GM12878 (cell line): ENCODE results near the gene DESI1. TPM values are rescaled to one million over a fixed set of nuclear protein-coding genes. Genes with fewer than 3 reads are reported as not detected.

Source experiments
- ATAC-seq: fragments of 200-7000 bp; cut with Tn5 transposase; 3 replicates; pipeline ENCODE4 v1.9.1; 2020; ENCODE audit warnings: mild to moderate bottlenecking, moderate library complexity
- BruUV-seq: library from RNA; stranded (reverse); fragments of 400-500 nt; replicated peaks from 2 replicates; lab custom pipeline; 2021; lab: Mats Ljungman, UMichigan
- CTCF ChIA-PET: fragments of 300-600 bp; sonication (Branson Sonifier 250); formaldehyde crosslinking; extraction: SDS; loops from one replicate; lab custom pipeline; 2021; ENCODE audit warnings: inconsistent platforms; lab: Yijun Ruan, JAX
- POLR2A ChIA-PET: fragments of 350-600 bp; formaldehyde crosslinking; extraction: SDS; loops from one replicate; lab custom pipeline; 2021; ENCODE audit warnings: inconsistent platforms; lab: Charles Lee
- RAD21 ChIA-PET: fragments of 300-600 bp; sonication (Branson Sonifier 250); formaldehyde crosslinking; loops from one replicate; lab custom pipeline; 2023; ENCODE audit warnings: antibody characterized with exemption; ENCODE audit not compliant: unreplicated experiment; lab: Charles Lee
- SMC1A ChIA-PET: fragments of 300-600 bp; sonication (Branson Sonifier 250); formaldehyde crosslinking; loops from one replicate; lab custom pipeline; 2023; ENCODE audit not compliant: unreplicated experiment, uncharacterized antibody; lab: Charles Lee
- DNase-seq: peaks from one replicate; pipeline ENCODE4 v3.0.0-alpha.2; 2011; ENCODE audit warnings: low read depth, low spot score
- FAIRE-seq: peaks from 3 replicates; lab custom pipeline; 2011; peaks lifted over from hg19 to GRCh38; lab: Jason Lieb, UNC
- H2AFZ ChIP-seq: 2 replicates; pipeline ENCODE4 v1.6.0; 2011; ENCODE audit warnings: low read depth, low read length, control low read depth; ENCODE audit not compliant: control insufficient read depth
- H3K27ac ChIP-seq: 2 replicates; pipeline ENCODE4 v1.5.1; 2011; ENCODE audit warnings: control low read depth; ENCODE audit not compliant: control insufficient read depth, insufficient read depth
- H3K27me3 ChIP-seq, 2 experiments: replicated peaks in 1 of 2; 2 replicates each; pipeline versions ENCODE4 v1.6.0 to v1.6.1; 2011; ENCODE audit warnings: low read length in 1 of 2; ENCODE audit not compliant: control insufficient read depth in 2 of 2, insufficient read depth in 2 of 2
- H3K36me3 ChIP-seq, 2 experiments: 2 replicates each; pipeline ENCODE4 v1.5.1; 2011; ENCODE audit warnings: low read length in 1 of 2; ENCODE audit not compliant: control insufficient read depth in 2 of 2, insufficient read depth in 2 of 2
- H3K4me1 ChIP-seq: 2 replicates; pipeline ENCODE4 v1.6.1; 2011; ENCODE audit warnings: mild to moderate bottlenecking, low read length, moderate library complexity, mixed read lengths; ENCODE audit not compliant: control insufficient read depth, insufficient read depth
- H3K4me2 ChIP-seq: 2 replicates; pipeline ENCODE4 v1.6.0; 2011; ENCODE audit warnings: control low read depth; ENCODE audit not compliant: control insufficient read depth, insufficient read depth
- H3K4me3 ChIP-seq: fragments of 200-600 bp; sonication (generic); 2 replicates; pipeline ENCODE4 v1.5.1; 2016
- H3K79me2 ChIP-seq: 2 replicates; pipeline ENCODE4 v1.6.0; 2011; ENCODE audit warnings: low read length; ENCODE audit not compliant: control insufficient read depth, insufficient read depth
- H3K9ac ChIP-seq: 2 replicates; pipeline ENCODE4 v1.8.0; 2011; ENCODE audit warnings: low read length, control low read depth, mixed read lengths; ENCODE audit not compliant: control insufficient read depth, insufficient read depth
- H3K9me3 ChIP-seq: replicated peaks from 3 replicates; pipeline ENCODE4 v1.5.1; 2011; ENCODE audit warnings: mild to moderate bottlenecking, low read length; ENCODE audit not compliant: control insufficient read depth, insufficient read depth
- H4K20me1 ChIP-seq: 2 replicates; pipeline ENCODE4 v1.6.0; 2011; ENCODE audit not compliant: control insufficient read depth, insufficient read depth
- JUNB ChIP-seq: IDR thresholded peaks from 2 replicates; pipeline ENCODE4 v1.6.1; 2016; ENCODE audit warnings: antibody characterized with exemption, mild to moderate bottlenecking
- SMAD1 ChIP-seq: fragments of 450-650 bp; IDR thresholded peaks from 2 replicates; pipeline ENCODE4 v1.6.1; 2018; ENCODE audit warnings: mild to moderate bottlenecking, low read depth; ENCODE audit not compliant: partially characterized antibody
- SRF ChIP-seq, 2 experiments: IDR thresholded peaks; 2 replicates each; pipeline ENCODE4 v1.6.1; 2011; ENCODE audit warnings: low read depth in 2 of 2, low read length in 2 of 2, mild to moderate bottlenecking in 1 of 2, moderate library complexity in 1 of 2
- WGBS: methylation state at CpG from one replicate; pipeline ENCODE4 v1.1.6; 2016; ENCODE audit warnings: low lambda C conversion rate; ENCODE audit not compliant: insufficient replicate concordance, insufficient coverage; ENCODE audit errors: missing lambda C conversion rate; 5-methylcytosine and 5-hydroxymethylcytosine counted together
- in situ Hi-C: fragments of 300-500 bp; cut with MboI; formaldehyde crosslinking; loops from 9 replicates; pipeline ENCODE4 v1.14.3; 2018; ENCODE audit warnings: mixed read lengths
- intact Hi-C: fragments of 100-400 bp; cut with micrococcal nuclease; formaldehyde crosslinking; loops from one replicate; pipeline ENCODE4 v1.14.2; 2022; ENCODE audit not compliant: unreplicated experiment
- polyA plus RNA-seq, 11 experiments: library from polyadenylated mRNA; depleted of rRNA in 4 of 11; unstranded in 6 of 11; stranded (reverse) in 5 of 11; fragments of >200 nt; fragmentation: Nextera tagmentation in 4 of 11; fragmentation: Illumina TruSeq in 1 of 11; extraction: Ambion mirVana in 4 of 11; extraction: Trizol in 1 of 11; gene quantifications; 1 replicate in 1 of 11; 2 replicates in 10 of 11; pipeline versions ENCODE4 v1.2.1 to v1.2.3, GENCODE V29; 2011 to 2016; ENCODE audit warnings: inconsistent platforms in 2 of 11, missing spikeins in 2 of 11, low read depth in 1 of 11
- total RNA-seq, 4 experiments: library from RNA; depleted of rRNA in 3 of 4; stranded (reverse); fragments of >200 nt in 3 of 4; fragmentation: Illumina TruSeq in 1 of 4; extraction: Trizol in 1 of 4; gene quantifications; 2 replicates each; pipeline versions ENCODE4 v1.2.1 to v1.2.3, GENCODE V29; 2013 to 2021
- TF ChIP-seq, protein P1 (sequence below): fragments of 150-350 bp; IDR thresholded peaks from 2 replicates; pipeline ENCODE4 v1.6.1; 2016; ENCODE audit warnings: low read depth, low read length

Gene DESI1
- total and polyA plus RNA-seq, 10 of the 15 experiments (the other 5 are each of a cell fraction or from before 2014, with no cell fraction given): 8.0 to 76.8 (median 40.6) TPM

DNA sequence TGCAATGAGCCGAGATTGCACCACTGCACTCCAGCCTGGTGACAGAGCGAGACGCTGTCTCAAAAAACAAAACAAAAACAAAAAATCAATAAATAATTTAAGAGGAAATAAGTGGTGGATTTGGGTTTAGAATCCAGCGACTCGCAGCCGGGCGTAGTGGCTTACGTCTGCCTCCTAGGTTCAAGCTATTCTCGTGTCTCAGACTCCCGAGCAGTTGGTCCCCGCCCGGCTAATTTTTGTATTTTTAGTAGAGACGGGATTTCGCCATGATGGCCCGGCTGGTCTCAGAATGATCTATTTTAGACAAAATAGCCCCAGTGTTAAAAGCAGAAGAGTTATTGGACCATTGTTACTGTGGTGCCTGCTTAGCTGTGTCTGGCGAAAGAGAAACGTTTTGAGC lies 38.0 kb upstream of the DESI1 start:
- no peaks in the 10 kb centered on the region for H3K79me2 ChIP-seq
- RAD21 ChIA-PET: no interaction called here
- H2AFZ ChIP-seq: no peak overlapping the region
- WGBS: 98% methylated on average over 17 of the region's 17 CpGs
- SMC1A ChIA-PET: no interaction called here
- BruUV-seq: no TSS peak
- ATAC-seq (no peak), DNase-seq (no peak), FAIRE-seq (peak; percentile 99)
- intact Hi-C loops: no loop called here
- no peaks in the 10 kb centered on the region for H3K9me3 ChIP-seq
- POLR2A ChIA-PET: interaction anchor here (0.6 kb wide), 1 partner anchor 281 kb away, joined by 7 read pairs; no protein-coding TSS in a partner anchor
- H3K4me2 ChIP-seq: no peak overlapping the region
- no peak overlapping the region for H3K9ac ChIP-seq
- H3K36me3 ChIP-seq: peaks cover 26 to 35% of the 10 kb centered on the region in 2 experiments
- H3K4me3 ChIP-seq: no peak overlapping the region
- in situ Hi-C loops: no loop called here
- CTCF ChIA-PET: no interaction called here
- H3K27ac ChIP-seq: no peak overlapping the region
- no peaks in the 10 kb centered on the region for H3K27me3 ChIP-seq
- H4K20me1 ChIP-seq: no peaks in the 10 kb centered on the region
- TF ChIP-seq SRF (IDR thresholded peaks at IDR 0.05; ENCODE audit: low read depth in 2 of 2, low read length in 2 of 2) (no peak), JUNB (no peak), SMAD1 (no peak)
- TF ChIP-seq, protein P1, sequence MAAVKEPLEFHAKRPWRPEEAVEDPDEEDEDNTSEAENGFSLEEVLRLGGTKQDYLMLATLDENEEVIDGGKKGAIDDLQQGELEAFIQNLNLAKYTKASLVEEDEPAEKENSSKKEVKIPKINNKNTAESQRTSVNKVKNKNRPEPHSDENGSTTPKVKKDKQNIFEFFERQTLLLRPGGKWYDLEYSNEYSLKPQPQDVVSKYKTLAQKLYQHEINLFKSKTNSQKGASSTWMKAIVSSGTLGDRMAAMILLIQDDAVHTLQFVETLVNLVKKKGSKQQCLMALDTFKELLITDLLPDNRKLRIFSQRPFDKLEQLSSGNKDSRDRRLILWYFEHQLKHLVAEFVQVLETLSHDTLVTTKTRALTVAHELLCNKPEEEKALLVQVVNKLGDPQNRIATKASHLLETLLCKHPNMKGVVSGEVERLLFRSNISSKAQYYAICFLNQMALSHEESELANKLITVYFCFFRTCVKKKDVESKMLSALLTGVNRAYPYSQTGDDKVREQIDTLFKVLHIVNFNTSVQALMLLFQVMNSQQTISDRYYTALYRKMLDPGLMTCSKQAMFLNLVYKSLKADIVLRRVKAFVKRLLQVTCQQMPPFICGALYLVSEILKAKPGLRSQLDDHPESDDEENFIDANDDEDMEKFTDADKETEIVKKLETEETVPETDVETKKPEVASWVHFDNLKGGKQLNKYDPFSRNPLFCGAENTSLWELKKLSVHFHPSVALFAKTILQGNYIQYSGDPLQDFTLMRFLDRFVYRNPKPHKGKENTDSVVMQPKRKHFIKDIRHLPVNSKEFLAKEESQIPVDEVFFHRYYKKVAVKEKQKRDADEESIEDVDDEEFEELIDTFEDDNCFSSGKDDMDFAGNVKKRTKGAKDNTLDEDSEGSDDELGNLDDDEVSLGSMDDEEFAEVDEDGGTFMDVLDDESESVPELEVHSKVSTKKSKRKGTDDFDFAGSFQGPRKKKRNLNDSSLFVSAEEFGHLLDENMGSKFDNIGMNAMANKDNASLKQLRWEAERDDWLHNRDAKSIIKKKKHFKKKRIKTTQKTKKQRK: no peak
- TF ChIP-seq, all 136 proteins: peak for 0
- no peaks in the 10 kb centered on the region for H3K4me1 ChIP-seq
